ENCODE results near the gene NFKB1. TPM values are rescaled to one million over a fixed set of nuclear protein-coding genes. Genes with fewer than 3 reads are reported as not detected.
A peak's percentile ranks its signal among the peaks of the same experiment; 100 is the strongest.

NFKB1 gene
- total RNA-seq, 3 donors from 2014 or later (not counting 1 experiment from before 2014, with no cell fraction given), result 144 to 235 (median 163) TPM

- peaks cover 26% of the 10 kb centered on the region for H3K36me3 ChIP-seq (ENCODE audit: control insufficient read depth, insufficient read depth, low read length)
- Mint-ChIP-seq H3K27me3 (ENCODE audit: low read depth in 2 of 2) (no peaks in the 10 kb centered on the region), H3K9me3 (no peaks in the 10 kb centered on the region), H3K4me1 (peaks cover 39 to 58% of the 10 kb centered on the region in 2 donors), H3K27ac (peak overlapping the region; percentile 74), H3K4me3 (peak overlapping the region; percentile 25), H3K36me3 (peaks cover 4% of the 10 kb centered on the region)
- no peaks in the 10 kb centered on the region for H3K4me1 ChIP-seq (ENCODE audit: control insufficient read depth, insufficient read depth, low read length)
- peak in 1 of 2 donors; percentile 40 for DNase-seq
- WGBS (ENCODE audit: insufficient coverage), result 86% methylated on average over 1 of the region's 4 CpGs
- H3K9me3 ChIP-seq (ENCODE audit: control insufficient read depth, insufficient read depth, low read length), result no peaks in the 10 kb centered on the region
- H3K27ac ChIP-seq (ENCODE audit: low read length), result no peak overlapping the region
- no peaks in the 10 kb centered on the region for H3K27me3 ChIP-seq (ENCODE audit: control insufficient read depth, insufficient read depth, low read length)
- TF ChIP-seq, protein P1, sequence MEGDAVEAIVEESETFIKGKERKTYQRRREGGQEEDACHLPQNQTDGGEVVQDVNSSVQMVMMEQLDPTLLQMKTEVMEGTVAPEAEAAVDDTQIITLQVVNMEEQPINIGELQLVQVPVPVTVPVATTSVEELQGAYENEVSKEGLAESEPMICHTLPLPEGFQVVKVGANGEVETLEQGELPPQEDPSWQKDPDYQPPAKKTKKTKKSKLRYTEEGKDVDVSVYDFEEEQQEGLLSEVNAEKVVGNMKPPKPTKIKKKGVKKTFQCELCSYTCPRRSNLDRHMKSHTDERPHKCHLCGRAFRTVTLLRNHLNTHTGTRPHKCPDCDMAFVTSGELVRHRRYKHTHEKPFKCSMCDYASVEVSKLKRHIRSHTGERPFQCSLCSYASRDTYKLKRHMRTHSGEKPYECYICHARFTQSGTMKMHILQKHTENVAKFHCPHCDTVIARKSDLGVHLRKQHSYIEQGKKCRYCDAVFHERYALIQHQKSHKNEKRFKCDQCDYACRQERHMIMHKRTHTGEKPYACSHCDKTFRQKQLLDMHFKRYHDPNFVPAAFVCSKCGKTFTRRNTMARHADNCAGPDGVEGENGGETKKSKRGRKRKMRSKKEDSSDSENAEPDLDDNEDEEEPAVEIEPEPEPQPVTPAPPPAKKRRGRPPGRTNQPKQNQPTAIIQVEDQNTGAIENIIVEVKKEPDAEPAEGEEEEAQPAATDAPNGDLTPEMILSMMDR (IDR thresholded peaks at IDR 0.05), result no peak
- peak in 1 of 3 donors; percentile 46 for ATAC-seq
- no peak overlapping the region for H3K4me3 ChIP-seq (ENCODE audit: low read length)
- intact Hi-C loops (cut with micrococcal nuclease), result no loop called here
Measured at GRCh38 chr4:102535398-102536082, 34.4 kb downstream of the NFKB1 start.

DNA sequence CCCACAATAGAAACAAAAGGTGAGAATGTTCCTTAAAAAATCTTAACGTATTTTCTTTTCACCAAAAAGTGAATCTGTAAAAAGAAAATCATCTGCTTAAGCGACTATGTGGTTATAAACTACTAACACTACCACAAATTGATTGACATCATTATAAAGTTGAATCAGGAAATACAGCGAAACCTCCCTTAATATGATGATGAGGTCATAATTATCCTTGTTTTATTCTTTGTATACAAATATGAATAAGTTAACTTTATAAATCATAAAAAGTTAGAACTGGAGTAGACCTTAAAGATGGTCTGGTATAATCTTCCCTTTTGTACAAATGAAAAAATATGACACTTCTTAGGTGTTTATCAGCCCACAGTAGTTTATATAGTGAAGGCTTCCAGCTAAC lies 35.6 kb downstream of the NFKB1 start:
- TF ChIP-seq, protein P1 (IDR thresholded peaks at IDR 0.05), result no peak
- no peaks in the 10 kb centered on the region for H3K9me3 ChIP-seq (ENCODE audit: control insufficient read depth, insufficient read depth, low read length)
- no peaks in the 10 kb centered on the region for H3K9me3 Mint-ChIP-seq
- no peak overlapping the region for H3K27ac ChIP-seq (ENCODE audit: low read length)
- intact Hi-C loops (cut with micrococcal nuclease), result no loop called here
- H3K27ac Mint-ChIP-seq, result peak overlapping the region in 1 of 2 donors; percentile 74
- H3K36me3 Mint-ChIP-seq, result no peaks in the 10 kb centered on the region
- H3K27me3 ChIP-seq (ENCODE audit: control insufficient read depth, insufficient read depth, low read length), result no peaks in the 10 kb centered on the region
- H3K4me1 Mint-ChIP-seq, result peaks cover 45 to 61% of the 10 kb centered on the region in 2 donors
- H3K4me1 ChIP-seq (ENCODE audit: control insufficient read depth, insufficient read depth, low read length), result peaks cover 5% of the 10 kb centered on the region
- DNase-seq (no peak), ATAC-seq (no peak)
- H3K4me3 Mint-ChIP-seq, result no peak overlapping the region
- H3K4me3 ChIP-seq (ENCODE audit: low read length), result no peak overlapping the region
- H3K27me3 Mint-ChIP-seq (ENCODE audit: low read depth in 2 of 2), result no peaks in the 10 kb centered on the region
- H3K36me3 ChIP-seq (ENCODE audit: control insufficient read depth, insufficient read depth, low read length), result peaks cover 28% of the 10 kb centered on the region
- no CpG with 5 or more reads among the region's 3 CpGs for WGBS (ENCODE audit: insufficient coverage)

- Mint-ChIP-seq H3K27ac (peak overlapping the region in 1 of 2 donors; percentile 56), H3K4me3 (peak overlapping the region; percentile 28), H3K36me3 (no peaks in the 10 kb centered on the region), H3K4me1 (peaks cover 47 to 63% of the 10 kb centered on the region in 2 donors), H3K27me3 (ENCODE audit: low read depth in 2 of 2) (no peaks in the 10 kb centered on the region), H3K9me3 (no peaks in the 10 kb centered on the region)
- peak in 1 of 3 donors; percentile 2 for ATAC-seq
- peaks cover 5% of the 10 kb centered on the region for H3K4me1 ChIP-seq (ENCODE audit: control insufficient read depth, insufficient read depth, low read length)
- intact Hi-C loops (cut with micrococcal nuclease), result no loop called here
- 97% methylated on average over 2 of the region's 2 CpGs for WGBS (ENCODE audit: insufficient coverage)
- no peak for DNase-seq
- TF ChIP-seq, protein P1 (IDR thresholded peaks at IDR 0.05), result no peak
- H3K36me3 ChIP-seq (ENCODE audit: control insufficient read depth, insufficient read depth, low read length), result peaks cover 31% of the 10 kb centered on the region
- H3K9me3 ChIP-seq (ENCODE audit: control insufficient read depth, insufficient read depth, low read length), result no peaks in the 10 kb centered on the region
- no peak overlapping the region for H3K4me3 ChIP-seq (ENCODE audit: low read length)
- no peaks in the 10 kb centered on the region for H3K27me3 ChIP-seq (ENCODE audit: control insufficient read depth, insufficient read depth, low read length)
- H3K27ac ChIP-seq (ENCODE audit: low read length), result no peak overlapping the region
Measured at GRCh38 chr4:102537269-102537668, 36.1 kb downstream of the NFKB1 start.

Data from natural killer cell (primary cell).